Nucleus accumbens (tissue), 56 donors: ENCODE results near the gene CECR2.
A peak's percentile ranks its signal among the peaks of the same experiment; 100 is the strongest.

Source experiments
- DNase-seq, 56 donors: peaks; one replicate each; lab custom pipeline; 2025; lab: John Stamatoyannopoulos, UW

The CECR2 gene

DNA sequence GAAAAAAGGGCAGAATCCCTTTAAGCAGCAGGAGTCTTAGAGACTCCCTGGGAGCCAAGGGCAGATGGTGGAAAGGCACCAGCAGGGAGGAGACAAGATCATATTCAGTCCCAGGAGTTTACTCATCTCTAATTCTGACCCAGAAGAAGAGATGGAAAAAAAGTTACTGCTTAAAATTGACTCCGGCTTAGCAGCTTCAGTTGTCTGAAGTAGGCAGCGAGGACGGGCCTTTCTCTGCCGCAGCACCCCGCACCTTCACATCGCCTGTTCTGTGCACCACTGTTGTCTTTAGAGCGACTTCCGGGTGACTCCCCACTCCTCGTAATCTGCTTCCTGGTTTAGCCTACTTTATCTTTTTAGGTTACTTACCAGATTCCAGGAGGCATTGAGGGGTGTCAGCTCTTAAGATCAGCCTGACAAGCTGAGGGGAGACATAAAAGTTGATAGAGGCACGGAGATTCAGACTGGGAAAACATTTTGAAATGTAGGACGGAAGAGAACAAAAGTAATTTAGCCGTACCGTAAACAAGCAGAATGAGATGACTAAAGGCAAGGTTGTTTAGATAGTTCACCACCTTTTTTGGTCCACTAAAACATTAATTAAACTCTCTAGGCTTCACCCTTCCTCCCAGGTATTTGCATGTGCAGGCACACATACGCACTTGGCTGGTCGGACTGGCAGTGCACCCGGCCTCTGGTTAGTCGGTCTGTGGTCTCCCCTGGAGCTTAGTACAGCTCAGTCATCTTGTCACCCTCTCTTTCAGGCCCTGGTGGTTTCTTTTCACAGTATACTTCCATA, 74.3 kb downstream of the CECR2 start:
- no peak for DNase-seq

DNA sequence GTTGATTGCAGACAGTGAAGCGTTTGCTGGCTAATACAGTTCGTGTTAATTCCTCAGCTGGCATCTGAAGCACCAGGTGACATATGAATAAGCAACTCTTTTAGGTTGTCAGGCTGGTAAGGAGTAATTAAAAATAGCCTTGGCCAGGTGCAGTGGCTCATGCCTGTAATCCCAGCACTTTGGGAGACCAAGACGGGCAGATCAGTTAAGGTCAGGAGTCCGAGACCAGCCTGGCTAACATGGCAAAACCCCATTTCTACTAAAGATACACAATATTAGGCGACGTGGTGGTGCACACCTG, 74.9 kb downstream of the CECR2 start:
- DNase-seq: no peak

DNA sequence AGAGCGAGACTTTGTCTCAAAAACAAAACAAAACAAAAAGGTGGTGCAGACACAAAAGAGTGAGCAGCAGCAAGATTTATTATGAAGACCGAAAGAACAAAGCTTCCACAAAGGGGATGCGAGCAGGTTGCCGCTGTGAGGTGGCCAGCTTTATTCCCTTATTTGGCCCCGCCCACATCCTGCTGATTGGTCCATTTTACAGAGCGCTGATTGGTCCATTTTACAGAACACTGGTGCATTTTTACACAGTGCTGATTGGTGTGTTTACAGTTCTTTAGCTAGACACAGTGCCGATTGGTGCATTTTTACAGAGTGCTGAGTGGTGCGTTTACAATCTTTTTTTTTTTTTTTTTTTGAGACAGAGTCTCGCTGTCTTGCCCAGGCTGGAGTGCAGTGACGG, 77.4 kb downstream of the CECR2 start:
- no peak for DNase-seq

DNA sequence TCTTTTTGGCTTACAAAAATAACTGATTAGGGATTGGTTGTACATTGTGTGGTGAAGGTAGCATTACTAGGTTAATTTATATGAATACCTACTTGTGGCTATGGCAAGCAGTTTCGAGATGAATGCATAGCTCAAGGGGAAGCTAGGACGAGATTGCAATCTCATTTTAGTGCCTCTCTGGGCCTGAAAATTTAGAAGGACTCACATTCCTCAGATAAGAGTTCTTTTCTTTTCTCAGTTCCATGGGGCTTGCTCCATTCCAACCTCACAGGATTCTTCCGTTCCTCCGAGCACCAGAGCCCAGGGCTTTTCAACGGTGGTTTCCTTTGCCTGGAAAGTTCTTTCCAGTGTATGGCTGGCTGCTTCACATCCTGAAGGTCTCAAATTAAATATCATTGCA, 82.1 kb downstream of the CECR2 start:
- no peak for DNase-seq

DNA sequence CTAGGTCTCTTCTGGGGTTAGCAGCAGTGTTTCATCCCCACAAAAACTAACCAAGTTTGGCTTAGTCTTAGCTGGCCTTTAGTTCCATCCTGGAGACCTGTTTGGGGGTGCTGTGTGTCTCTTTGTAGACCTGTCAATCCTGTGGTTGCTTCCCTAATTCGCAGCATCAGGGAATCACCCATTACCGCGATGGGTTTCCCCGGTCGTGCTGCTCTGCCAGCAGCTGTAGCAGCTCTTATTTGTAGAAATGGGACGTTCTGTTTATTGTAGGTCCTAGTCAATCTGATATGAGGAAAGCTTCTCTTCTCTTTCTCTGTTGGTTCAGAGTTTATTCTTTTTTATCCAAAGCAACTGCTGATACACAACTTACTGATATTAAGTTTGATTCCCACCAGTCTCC, 91.6 kb downstream of the CECR2 start:
- DNase-seq: no peak

DNA sequence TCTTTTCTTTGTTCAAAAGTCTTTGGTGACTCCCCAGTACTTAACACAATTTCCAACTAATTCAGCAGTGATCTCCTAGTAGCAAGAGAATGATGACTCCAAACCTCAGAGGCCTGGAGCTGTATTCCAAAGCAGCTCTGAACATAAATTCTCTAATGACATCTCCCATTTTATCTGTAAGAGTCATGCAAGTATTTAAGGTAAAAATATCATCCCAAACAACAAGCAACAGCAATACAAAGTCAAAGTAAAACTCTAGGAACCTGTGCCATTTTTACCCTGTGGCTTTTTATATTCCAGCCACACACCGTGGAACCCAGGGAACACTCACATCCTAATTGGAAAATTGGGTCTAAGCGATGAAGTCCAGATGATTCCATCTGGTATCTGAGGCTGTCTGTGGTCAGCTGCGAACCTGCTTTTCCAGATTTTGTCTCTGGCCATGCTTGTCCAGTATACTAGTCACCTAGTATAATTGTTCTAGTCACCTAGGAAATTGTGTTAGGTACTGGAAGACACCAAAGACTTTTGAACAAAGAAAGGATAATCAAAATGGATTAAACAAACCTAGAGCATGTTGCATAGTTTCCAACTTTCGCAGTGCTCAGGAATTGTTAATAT, 101.7 kb downstream of the CECR2 start:
- DNase-seq: no peak

DNA sequence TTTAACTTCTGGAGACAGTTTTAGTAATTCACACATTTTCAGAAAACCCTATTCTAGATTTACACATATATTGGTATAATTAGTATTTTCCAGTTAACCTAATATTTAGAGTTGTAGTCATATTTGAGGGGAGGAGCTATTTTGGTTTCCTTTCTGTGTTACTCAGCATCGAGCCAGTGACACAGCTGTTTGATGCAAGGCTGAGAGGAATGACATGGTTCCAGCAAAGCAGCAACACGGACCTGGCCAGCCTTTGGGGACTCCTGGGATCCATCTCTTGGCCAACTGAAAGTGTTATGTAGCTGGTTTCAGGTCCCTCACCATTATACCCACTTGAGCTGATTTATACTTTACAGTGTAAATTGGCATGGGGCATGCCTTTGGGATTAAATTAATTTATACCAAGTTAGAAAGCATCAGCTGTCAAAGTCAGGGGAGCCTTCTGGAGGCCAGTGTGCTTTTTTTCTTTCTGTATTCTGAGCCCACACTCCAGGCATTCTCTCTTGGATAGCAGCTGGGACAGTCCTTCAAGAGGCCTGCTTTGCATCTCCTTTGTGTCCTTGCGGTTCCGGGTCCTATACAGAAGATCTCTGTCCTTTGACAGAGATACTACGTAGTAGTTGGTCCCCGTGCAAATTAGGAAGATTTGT, 102.8 kb downstream of the CECR2 start:
- peak in 4 of 56 donors; percentile 3 to 10 (median 7) for DNase-seq

DNA sequence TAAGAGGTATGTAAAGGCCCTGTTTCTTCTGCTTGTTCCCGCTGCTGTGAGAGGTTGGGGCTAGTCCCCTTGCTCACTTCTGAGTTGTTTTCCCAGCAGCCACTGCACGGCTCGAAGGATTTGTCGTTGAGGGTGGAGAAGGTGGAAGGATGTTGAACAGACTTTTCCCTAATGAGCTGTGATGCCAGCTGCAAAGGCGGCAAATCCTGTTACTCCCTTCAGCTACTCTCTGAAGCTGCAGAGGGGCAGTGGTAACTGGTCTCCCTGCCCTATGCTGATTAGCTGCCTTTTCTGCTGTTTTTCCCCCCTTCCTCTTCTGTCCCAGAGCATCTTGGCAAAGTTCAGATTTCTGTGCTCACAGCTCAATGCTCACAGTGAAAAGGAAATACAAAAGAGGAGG, 103.7 kb downstream of the CECR2 start:
- DNase-seq: peak in 7 of 56 donors; percentile 3 to 21 (median 7)

DNA sequence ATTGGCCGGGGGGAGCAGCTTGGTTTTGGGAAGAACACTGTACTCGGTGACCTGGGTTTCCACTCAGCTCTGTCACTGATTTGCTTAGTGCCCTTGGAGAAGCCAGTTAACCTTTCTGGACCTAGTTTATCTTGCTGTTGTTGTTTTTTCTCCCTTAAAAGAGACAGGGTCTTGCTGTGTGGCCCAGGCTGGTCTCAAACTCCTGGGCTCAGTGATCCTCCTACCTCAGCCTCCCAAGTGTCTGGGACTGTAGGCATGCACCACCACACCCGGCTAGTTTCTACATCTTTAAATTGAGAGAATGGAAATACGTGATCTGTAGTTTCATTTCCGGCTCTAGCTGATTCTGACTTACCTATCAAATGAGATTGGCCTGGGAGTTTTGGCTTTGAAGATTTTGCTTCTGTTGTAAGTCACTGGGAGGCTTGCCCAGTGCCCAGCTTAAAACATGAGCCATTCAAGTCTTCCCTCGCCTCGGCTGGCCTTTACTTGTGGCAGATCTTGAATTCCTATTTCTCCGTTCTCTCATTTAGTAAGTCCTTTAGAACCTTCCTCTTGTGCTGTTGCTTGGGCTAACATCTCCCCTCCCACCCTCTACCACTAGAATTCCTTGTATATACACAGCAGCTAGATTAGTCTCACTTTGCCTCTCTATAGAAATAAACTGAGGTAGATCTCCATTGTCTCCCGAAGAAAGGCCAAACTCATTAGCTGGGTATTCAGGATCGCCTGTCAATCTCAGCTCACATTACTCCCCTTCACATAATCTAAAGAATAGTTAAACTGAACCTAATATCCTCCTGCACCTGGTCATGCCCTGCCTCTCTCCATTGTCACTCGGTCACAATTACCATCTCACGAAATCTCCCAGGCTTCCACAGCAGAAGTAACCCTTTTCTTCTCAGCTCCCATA, 106.3 kb downstream of the CECR2 start:
- DNase-seq: no peak

DNA sequence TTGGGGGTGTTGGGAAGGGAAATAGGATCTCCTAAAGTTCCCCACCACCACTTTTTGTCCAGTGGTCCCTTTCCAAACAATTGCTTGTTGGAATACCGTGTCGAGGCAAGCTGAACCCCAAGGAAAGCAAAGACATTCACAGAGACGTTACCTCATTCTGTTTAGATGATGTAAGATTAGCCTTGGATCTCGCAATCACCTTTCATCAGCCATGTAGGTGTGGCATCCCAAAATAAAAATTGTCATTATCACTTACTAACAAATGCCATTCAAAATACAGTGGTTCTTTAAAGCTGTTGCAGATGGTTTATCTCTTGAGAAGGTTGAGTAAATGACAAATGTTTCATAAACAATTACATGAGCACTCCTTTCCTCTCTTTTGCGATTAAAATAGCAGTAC, 107.6 kb downstream of the CECR2 start:
- no peak for DNase-seq

DNA sequence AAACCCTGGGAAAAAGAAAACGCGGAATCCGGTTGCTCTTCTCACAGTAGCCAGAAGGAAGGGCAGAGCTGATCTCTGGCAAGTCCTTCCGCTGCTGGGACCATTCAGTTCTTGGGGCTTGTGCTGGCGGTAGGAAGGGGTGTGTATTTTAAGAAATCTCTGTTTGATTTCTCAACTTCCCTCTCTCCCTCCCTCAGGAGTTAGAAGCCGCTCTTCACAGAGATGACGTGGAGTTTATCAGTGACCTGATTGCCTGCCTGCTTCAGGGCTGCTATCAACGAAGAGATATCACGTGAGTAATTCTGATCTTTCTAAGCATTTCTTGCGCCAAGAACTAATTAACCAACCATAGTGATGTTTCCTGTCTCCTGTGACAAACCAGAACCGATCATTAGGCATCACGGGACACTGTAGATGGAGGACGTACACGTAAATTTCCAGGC, 108.2 kb downstream of the CECR2 start:
- peak in 5 of 56 donors; percentile 3 to 32 (median 17) for DNase-seq

DNA sequence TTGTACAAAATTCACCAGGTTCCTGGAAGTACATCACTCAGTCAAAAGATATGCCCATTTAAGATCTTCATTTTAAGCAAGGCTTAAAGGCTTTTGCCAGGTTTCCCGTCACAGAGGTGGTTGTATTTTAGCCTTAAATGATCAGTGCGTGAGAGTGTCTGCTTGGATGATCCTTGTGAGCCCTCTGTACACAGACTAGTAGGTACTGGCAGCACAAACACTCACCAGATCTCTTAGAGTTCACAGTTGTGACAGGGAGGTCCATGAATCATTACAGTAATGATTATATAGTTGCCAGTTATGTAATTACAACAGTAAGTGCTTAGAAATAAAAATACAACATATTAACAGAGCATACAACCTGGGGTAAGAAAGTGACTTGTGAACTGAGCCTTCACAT, 109.9 kb downstream of the CECR2 start:
- no peak for DNase-seq

DNA sequence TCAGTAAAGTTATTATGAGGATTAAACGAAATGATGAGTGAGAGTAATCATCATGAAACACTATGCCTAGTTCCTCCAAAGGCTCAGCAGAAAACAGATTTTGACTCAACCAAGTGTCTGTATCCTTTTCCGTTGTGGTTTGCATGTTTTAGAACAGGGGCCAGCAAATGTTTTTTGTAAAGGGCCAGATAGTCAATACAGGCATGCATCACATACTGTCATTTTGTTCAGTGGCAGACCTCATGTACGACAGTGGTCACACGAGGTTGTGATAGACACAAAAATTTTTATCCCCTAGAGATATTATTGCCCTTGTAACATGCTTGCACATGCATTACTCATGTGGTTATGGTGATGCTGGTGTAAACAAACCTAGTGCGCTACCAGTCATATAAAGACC, 112.2 kb downstream of the CECR2 start:
- no peak for DNase-seq

DNA sequence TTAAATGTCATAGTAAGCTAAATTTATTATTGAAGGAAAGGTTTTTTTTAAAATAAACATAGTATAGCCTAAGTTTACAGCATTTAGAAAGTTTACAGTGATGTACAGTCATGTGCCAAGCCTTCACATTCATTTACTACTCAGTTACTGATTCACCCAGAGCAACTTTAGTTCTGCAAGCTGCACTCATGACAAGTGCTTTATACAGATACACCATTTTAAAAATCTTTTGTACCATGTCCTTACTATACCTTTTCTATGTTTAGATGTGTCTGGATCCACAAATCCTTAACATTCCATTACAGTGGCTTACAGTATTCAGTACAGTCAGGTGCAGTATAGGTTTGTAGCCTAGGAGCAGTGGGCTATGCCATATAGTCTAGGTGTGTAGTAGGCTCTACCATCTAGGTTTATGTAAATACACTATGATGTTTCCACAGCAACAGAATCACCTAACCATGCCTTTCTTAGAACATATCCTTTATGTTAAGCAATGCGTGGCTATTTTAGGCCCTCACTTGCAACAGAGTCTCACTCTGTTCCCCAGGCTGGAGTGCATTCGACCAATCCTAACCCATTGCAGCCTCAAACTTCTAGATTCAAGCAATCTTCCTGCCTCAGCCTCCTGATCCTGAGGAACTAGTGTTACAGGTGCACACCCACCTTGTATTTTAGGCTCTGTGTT, 114.6 kb downstream of the CECR2 start:
- no peak for DNase-seq

DNA sequence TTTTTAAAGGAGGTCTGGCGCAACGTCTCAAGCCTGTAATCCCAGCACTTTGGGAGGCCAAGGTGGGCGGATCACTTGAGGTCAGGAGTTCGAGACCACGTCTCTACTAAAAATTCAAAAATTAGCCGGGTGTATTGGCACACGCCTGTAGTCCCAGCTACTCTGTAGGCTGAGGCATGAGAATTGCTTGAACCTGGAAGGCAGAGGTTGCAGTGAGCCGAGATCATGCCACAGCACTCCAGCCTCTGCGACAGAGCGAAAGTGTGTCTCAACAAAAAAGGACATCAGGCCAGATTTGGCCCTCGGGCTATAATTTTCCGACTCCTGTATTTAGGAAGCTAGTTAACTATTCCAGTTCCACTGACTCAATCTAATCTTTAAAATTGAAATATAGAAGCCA, 115.3 kb downstream of the CECR2 start:
- no peak for DNase-seq

DNA sequence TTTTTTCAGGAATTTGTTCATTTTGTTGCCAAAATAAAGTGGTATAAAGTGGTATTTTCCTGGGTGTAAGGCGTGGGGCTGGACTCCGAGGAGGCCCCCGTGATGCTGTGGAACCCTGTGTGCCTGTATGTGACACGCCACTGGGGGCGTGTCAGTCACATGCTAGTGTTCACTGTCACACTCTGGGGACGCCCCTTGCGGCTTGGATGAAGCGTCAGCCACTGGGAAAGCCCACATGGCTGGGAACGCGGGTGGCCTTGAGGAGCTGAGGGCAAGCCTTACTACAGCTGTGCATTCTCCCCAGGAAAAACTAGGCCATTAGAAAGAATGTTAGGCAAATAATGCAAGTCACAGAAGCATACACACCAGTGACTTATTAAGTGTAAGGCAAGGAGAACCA, 117.1 kb downstream of the CECR2 start:
- DNase-seq: peak in 12 of 56 donors; percentile 5 to 63 (median 24)

DNA sequence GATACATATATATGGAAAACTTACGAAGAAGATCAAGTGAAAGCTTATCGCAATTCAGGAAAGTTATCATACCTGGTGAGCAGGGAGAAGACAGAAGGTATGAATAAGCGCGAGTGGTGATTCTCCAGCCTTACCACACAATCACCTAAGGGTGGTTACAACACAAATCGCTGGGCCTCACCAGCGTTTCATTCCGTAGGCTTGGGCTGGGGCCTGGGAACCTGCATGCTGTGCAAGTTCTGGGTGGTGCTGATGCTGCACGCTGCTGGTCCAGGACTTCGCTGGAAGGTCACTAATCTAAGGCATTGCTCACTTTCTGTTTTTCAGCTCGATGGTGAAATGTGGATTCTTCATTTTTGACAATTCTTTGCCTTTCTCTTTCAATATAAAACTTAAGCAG, 117.5 kb downstream of the CECR2 start:
- no peak for DNase-seq

DNA sequence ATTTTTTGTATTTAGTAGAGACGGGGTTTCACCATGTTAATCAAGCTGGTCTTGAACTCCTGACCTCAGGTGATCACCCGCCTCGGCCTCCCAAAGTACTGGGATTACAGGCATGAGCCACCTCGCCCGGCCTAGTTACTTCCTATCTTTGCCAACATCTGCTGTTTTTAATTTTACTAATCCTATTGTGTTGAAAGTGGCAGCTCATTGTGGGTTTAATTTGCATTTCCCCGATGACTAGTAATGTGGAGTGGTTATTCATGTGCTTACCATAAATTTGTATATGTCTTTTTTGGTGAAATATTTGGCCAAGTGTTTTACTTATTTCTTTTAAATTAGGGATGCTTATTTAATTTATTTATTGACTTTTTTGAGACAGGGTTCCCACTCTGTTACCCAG, 119.8 kb downstream of the CECR2 start:
- DNase-seq: no peak

DNA sequence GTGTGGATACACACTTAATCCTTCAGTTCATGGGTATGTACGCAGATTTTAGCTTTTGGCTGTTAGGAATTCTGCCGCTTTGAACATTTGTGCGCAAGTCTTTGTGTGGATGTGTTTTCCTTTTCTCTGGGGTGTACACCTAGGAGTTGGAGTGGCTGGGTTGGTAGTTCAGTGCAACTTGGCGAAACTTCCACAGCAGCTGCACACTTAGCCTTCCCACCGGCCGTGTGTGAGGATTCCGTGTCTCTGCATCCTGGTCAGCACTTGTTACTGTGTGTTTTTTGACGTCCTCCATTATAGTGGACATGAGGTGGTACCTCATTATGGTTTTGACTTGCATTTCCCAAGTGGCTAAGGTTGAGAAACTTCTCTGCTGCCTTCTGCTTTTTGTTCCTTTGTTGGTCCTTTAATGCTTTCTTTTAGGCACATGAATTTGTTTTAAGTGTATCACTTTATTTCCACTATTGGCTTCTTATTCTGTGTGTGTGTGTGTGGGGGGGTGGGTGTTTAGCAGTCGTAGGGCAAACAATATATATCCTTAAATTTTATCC, 121.9 kb downstream of the CECR2 start:
- DNase-seq: no peak

DNA sequence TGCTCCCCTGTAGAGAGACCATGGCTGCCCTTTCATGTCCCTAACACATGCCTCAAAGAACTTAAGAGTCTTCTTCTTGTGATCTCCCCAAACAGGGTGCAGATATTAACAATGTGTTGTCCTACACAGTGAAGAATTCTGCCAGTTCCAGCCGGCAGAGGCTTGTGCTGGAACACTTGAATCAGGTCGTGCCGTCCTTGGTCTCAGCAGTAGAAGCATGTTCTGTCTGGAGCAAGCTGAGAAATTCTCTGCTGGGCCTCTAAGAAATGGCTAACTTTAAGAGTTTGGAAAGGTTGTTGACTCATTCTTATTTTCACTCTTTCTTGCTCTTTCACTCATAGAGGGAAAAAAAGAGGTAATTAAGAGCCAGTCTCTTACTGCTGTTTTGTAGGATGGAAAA, 123.0 kb downstream of the CECR2 start:
- peak in 17 of 56 donors; percentile 8 to 59 (median 23) for DNase-seq
